ENCODE data around the gene TEX19.
"Not testable (repeated sequence)": the region's sequence is repeated elsewhere in the genome, so short reads cannot be mapped to it uniquely, and the experiment has no call there.

The TEX19 gene

GRCh38 chr17:82378741-82379021 lies 19.6 kb downstream of the TEX19 start:
- no peak for DNase-seq

- no peak for DNase-seq
Observed at GRCh38 chr17:82380860-82381702, 22.0 kb downstream of the TEX19 start.

GRCh38 chr17:82381703-82382009 lies 22.6 kb downstream of the TEX19 start:
- DNase-seq: not testable (repeated sequence)

GRCh38 chr17:82382220-82382932 lies 23.3 kb downstream of the TEX19 start:
- DNase-seq: not testable (repeated sequence)

GRCh38 chr17:82382933-82383255 lies 23.8 kb downstream of the TEX19 start:
- DNase-seq: no peak

- DNase-seq: no peak
Observed at GRCh38 chr17:82383411-82383810, 24.4 kb downstream of the TEX19 start.

GRCh38 chr17:82384051-82384729 lies 25.1 kb downstream of the TEX19 start:
- no peak for DNase-seq

- DNase-seq: no peak
Observed at GRCh38 chr17:82384730-82385481, 25.9 kb downstream of the TEX19 start.

GRCh38 chr17:82385559-82386254 lies 26.7 kb downstream of the TEX19 start:
- DNase-seq: no peak

GRCh38 chr17:82386255-82386831 lies 27.3 kb downstream of the TEX19 start:
- DNase-seq: no peak

GRCh38 chr17:82386881-82387704 lies 28.0 kb downstream of the TEX19 start:
- DNase-seq: no peak

- no peak for DNase-seq
Observed at GRCh38 chr17:82387705-82388106, 28.7 kb downstream of the TEX19 start.

- DNase-seq: no peak
Observed at GRCh38 chr17:82388223-82388921, 29.3 kb downstream of the TEX19 start.

GRCh38 chr17:82388922-82389283 lies 29.9 kb downstream of the TEX19 start:
- no peak for DNase-seq

GRCh38 chr17:82389379-82389778 lies 30.3 kb downstream of the TEX19 start:
- DNase-seq: no peak

- no peak for DNase-seq
Observed at GRCh38 chr17:82390015-82390859, 31.2 kb downstream of the TEX19 start.

- no peak for DNase-seq
Observed at GRCh38 chr17:82390860-82391435, 31.9 kb downstream of the TEX19 start.

- no peak for DNase-seq
Observed at GRCh38 chr17:82391496-82392066, 32.5 kb downstream of the TEX19 start.

GRCh38 chr17:82392209-82392920 lies 33.3 kb downstream of the TEX19 start:
- no peak for DNase-seq
